ENCODE results near the gene ARHGAP8. TPM values are rescaled to one million over a fixed set of nuclear protein-coding genes. Genes with fewer than 3 reads are reported as not detected.

Gene ARHGAP8
- total and polyA plus RNA-seq, 12 donors, result 0.17 to 0.53 (median 0.33) TPM; not detected in 5

GRCh38 chr22:44846726-44847275 lies 94.4 kb downstream of the ARHGAP8 start:
- ATAC-seq, result no peak
- Histone ChIP-seq H3K4me1 (no peaks in the 10 kb centered on the region), H3K27me3 (peaks cover 0 to 3% (median 0%) of the 10 kb centered on the region in 7 donors), H3K27ac (no peak overlapping the region), H3K36me3 (no peaks in the 10 kb centered on the region), H3K4me3 (no peak overlapping the region), H3K9me3 (peaks cover 0 to 18% (median 9%) of the 10 kb centered on the region in 11 donors)
- 75 to 79% methylated on average over 15 to 16 of the region's 16 CpGs for WGBS, 2 donors
- TF ChIP-seq, protein P1, sequence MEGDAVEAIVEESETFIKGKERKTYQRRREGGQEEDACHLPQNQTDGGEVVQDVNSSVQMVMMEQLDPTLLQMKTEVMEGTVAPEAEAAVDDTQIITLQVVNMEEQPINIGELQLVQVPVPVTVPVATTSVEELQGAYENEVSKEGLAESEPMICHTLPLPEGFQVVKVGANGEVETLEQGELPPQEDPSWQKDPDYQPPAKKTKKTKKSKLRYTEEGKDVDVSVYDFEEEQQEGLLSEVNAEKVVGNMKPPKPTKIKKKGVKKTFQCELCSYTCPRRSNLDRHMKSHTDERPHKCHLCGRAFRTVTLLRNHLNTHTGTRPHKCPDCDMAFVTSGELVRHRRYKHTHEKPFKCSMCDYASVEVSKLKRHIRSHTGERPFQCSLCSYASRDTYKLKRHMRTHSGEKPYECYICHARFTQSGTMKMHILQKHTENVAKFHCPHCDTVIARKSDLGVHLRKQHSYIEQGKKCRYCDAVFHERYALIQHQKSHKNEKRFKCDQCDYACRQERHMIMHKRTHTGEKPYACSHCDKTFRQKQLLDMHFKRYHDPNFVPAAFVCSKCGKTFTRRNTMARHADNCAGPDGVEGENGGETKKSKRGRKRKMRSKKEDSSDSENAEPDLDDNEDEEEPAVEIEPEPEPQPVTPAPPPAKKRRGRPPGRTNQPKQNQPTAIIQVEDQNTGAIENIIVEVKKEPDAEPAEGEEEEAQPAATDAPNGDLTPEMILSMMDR (IDR thresholded peaks at IDR 0.05), result no peak
- DNase-seq, result no peak
- intact Hi-C loops (cut with DNase I), result no loop called here

DNA sequence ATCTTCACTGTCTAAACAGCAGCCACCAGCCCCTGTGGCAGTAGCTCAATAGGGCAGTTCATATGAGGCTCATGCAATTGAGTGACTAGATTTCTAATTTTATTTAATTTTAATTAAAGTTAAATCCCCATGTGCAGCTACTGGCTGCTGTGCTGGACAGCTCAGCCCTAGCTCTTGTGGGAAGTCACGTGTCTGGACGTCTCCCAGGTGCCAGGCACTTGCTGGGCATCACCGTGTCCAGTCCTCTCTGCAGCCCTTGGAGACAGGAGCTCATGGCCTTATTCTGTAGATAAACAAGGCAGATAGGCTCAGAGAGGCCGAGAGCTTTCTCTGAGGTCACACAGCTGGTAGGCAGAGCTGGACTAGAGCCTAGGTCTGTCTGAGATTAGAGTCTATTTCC lies 95.0 kb downstream of the ARHGAP8 start:
- ATAC-seq (no peak), DNase-seq (no peak)
- Histone ChIP-seq H3K27me3 (peaks cover 0 to 3% (median 0%) of the 10 kb centered on the region in 7 donors), H3K4me3 (no peak overlapping the region), H3K4me1 (no peaks in the 10 kb centered on the region), H3K9me3 (peaks cover 0 to 18% (median 9%) of the 10 kb centered on the region in 11 donors), H3K36me3 (no peaks in the 10 kb centered on the region), H3K27ac (no peak overlapping the region)
- 61 to 62% methylated on average over 4 of the region's 4 CpGs for WGBS, 2 donors
- intact Hi-C loops (cut with DNase I), result no loop called here
- TF ChIP-seq, protein P1 (IDR thresholded peaks at IDR 0.05), result no peak

DNA sequence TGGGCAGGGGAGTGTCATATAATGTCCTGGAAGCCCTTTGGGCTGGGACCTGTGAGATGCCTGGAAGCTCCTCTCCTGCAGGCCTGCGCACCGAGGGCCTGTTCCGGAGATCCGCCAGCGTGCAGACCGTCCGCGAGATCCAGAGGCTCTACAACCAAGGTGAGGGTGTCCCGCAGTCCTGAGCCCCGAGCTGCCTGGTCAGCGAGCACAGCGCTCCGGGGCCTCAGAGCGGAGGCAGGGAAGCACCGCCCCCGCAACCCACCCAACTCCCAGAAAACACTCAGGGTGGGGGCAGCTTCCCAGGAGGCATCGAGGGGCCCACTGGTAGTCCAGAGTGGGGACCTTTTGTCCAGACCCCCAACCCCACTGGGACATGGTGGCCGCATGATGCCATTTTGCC lies 95.5 kb downstream of the ARHGAP8 start:
- DNase-seq (no peak), ATAC-seq (no peak)
- Histone ChIP-seq H3K27me3 (peaks cover 0 to 3% (median 0%) of the 10 kb centered on the region in 7 donors), H3K4me1 (no peaks in the 10 kb centered on the region), H3K4me3 (no peak overlapping the region), H3K36me3 (no peaks in the 10 kb centered on the region), H3K9me3 (peaks cover 0 to 18% (median 9%) of the 10 kb centered on the region in 11 donors), H3K27ac (no peak overlapping the region)
- TF ChIP-seq, protein P1 (IDR thresholded peaks at IDR 0.05), result no peak
- 90 to 91% methylated on average over 18 of the region's 18 CpGs for WGBS, 2 donors
- intact Hi-C loops (cut with DNase I), result no loop called here

GRCh38 chr22:44848296-44848741 lies 95.9 kb downstream of the ARHGAP8 start:
- no peak for DNase-seq
- H3K36me3 ChIP-seq, result no peaks in the 10 kb centered on the region
- no peaks in the 10 kb centered on the region for H3K4me1 ChIP-seq
- H3K27ac ChIP-seq, result no peak overlapping the region
- intact Hi-C loops (cut with DNase I), result no loop called here
- ATAC-seq, result no peak
- peaks cover 0 to 18% (median 9%) of the 10 kb centered on the region in 11 donors for H3K9me3 ChIP-seq
- H3K27me3 ChIP-seq, result peaks cover 0 to 3% (median 0%) of the 10 kb centered on the region in 7 donors
- WGBS, 2 donors, result 67 to 68% methylated on average over 14 of the region's 14 CpGs
- TF ChIP-seq, protein P1 (IDR thresholded peaks at IDR 0.05), result no peak
- no peak overlapping the region for H3K4me3 ChIP-seq
